ENCODE results near the gene CRTC1. TPM values are rescaled to one million over a fixed set of nuclear protein-coding genes. Genes with fewer than 3 reads are reported as not detected.

Gene CRTC1
- total RNA-seq, 3 donors from 2014 or later, result 11.5 to 15.1 (median 12.5) TPM

DNA sequence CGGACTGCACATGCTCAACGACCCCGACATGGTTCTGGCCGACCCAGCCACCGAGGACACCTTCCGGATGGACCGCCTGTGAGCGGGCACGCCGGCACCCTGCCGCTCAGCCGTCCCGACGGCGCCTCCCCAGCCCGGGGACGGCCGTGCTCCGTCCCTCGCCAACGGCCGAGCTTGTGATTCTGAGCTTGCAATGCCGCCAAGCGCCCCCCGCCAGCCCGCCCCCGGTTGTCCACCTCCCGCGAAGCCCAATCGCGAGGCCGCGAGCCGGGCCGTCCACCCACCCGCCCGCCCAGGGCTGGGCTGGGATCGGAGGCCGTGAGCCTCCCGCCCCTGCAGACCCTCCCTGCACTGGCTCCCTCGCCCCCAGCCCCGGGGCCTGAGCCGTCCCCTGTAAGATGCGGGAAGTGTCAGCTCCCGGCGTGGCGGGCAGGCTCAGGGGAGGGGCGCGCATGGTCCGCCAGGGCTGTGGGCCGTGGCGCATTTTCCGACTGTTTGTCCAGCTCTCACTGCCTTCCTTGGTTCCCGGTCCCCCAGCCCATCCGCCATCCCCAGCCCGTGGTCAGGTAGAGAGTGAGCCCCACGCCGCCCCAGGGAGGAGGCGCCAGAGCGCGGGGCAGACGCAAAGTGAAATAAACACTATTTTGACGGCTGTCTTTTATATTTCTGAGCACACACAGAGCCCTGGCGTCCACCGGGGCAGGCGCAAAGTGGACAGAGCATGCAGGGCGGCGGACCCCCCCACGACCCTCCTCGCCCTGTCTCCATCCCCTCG, 94.0 kb downstream of the CRTC1 start:
- Histone ChIP-seq H3K4me1 (ENCODE audit: low read depth) (no peaks in the 10 kb centered on the region), H3K36me3 (ENCODE audit: low read depth) (no peaks in the 10 kb centered on the region), H3K9me3 (no peaks in the 10 kb centered on the region), H3K4me3 (no peak overlapping the region)
- TF ChIP-seq, protein P1, sequence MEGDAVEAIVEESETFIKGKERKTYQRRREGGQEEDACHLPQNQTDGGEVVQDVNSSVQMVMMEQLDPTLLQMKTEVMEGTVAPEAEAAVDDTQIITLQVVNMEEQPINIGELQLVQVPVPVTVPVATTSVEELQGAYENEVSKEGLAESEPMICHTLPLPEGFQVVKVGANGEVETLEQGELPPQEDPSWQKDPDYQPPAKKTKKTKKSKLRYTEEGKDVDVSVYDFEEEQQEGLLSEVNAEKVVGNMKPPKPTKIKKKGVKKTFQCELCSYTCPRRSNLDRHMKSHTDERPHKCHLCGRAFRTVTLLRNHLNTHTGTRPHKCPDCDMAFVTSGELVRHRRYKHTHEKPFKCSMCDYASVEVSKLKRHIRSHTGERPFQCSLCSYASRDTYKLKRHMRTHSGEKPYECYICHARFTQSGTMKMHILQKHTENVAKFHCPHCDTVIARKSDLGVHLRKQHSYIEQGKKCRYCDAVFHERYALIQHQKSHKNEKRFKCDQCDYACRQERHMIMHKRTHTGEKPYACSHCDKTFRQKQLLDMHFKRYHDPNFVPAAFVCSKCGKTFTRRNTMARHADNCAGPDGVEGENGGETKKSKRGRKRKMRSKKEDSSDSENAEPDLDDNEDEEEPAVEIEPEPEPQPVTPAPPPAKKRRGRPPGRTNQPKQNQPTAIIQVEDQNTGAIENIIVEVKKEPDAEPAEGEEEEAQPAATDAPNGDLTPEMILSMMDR (IDR thresholded peaks at IDR 0.05), result no peak
- intact Hi-C loops (cut with DNase I, micrococcal nuclease), result no loop called here
- no peak for ATAC-seq
- no peak for DNase-seq

DNA sequence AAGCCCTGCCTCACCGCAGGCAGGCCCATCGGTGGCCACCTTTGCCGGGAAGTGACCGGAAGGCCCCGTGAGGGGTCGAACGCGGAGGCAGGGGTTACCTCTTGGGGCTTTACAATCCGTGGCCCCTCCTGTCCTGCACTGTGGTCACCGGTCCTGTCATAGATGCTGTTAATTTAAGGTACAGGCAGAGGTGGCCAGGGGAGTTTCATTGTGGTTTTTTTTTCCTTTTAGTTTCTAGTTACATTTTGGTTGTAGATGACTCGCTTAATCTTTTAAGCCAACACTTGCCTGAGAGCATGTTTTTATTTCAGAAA, 94.6 kb downstream of the CRTC1 start:
- Histone ChIP-seq H3K4me3 (no peak overlapping the region), H3K36me3 (ENCODE audit: low read depth) (no peaks in the 10 kb centered on the region), H3K9me3 (no peaks in the 10 kb centered on the region), H3K4me1 (ENCODE audit: low read depth) (no peaks in the 10 kb centered on the region)
- intact Hi-C loops (cut with DNase I, micrococcal nuclease), result no loop called here
- no peak for ATAC-seq
- no peak for DNase-seq
- TF ChIP-seq, protein P1 (IDR thresholded peaks at IDR 0.05), result no peak

DNA sequence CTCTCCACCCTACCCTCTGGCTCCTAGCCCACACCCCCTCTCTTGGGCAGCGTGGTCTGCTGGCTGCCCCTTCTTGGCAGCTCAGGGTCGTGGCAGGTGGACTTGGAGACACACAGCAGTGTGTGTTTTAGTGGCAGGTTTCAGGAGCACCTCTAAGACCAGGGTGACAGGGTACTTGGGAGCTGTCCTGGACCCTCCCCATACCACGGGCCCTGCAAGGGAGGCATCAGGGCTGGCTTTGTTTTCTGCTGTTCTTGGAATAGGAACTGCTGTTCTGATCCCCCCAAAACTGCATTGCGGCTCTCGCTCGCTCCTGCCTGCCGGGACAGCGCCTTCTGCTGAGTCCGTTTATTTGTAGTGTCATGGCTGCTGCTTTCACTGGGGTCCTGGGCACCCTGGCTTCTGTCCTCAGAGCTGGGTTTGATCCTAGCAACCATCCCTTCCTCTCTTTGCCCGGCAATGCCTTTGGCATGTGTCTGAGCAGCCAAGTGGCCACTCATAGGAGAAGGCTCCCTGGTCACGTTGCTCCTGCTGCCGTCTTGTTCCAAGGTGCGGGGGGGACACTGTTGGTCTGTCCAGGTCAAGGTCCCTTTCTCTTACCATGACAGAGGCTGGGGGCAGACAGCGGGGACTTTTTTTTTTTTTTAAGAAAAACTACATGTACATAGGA, 95.5 kb downstream of the CRTC1 start:
- intact Hi-C loops (cut with DNase I, micrococcal nuclease), result no loop called here
- Histone ChIP-seq H3K36me3 (ENCODE audit: low read depth) (no peaks in the 10 kb centered on the region), H3K4me1 (ENCODE audit: low read depth) (no peaks in the 10 kb centered on the region), H3K4me3 (no peak overlapping the region), H3K9me3 (no peaks in the 10 kb centered on the region)
- no peak for DNase-seq
- no peak for ATAC-seq
- TF ChIP-seq, protein P1 (IDR thresholded peaks at IDR 0.05), result no peak

DNA sequence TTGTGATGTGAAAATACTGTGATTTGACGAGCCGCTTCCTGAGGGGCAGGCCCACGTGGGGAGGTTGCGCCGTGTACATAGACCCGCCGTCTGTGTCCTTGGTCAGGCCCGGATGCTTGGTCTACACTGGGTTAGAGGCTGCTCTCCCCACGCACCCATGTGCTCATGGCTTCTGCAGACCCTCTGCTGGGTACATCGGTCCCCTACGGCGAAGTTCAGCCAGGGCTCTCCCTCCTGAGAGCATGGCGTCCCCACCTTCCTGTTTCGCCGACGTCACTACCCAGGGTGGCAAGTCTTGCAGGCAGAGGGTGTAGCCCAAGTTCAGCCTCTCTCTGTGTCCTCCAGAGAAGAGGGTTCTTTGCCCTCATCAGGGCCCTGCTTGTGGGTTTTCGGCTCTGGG, 96.6 kb downstream of the CRTC1 start:
- Histone ChIP-seq H3K4me3 (no peak overlapping the region), H3K36me3 (ENCODE audit: low read depth) (no peaks in the 10 kb centered on the region), H3K4me1 (ENCODE audit: low read depth) (no peaks in the 10 kb centered on the region), H3K9me3 (no peaks in the 10 kb centered on the region)
- TF ChIP-seq, protein P1 (IDR thresholded peaks at IDR 0.05), result no peak
- DNase-seq (no peak), ATAC-seq (no peak)
- intact Hi-C loops (cut with DNase I, micrococcal nuclease), result no loop called here

DNA sequence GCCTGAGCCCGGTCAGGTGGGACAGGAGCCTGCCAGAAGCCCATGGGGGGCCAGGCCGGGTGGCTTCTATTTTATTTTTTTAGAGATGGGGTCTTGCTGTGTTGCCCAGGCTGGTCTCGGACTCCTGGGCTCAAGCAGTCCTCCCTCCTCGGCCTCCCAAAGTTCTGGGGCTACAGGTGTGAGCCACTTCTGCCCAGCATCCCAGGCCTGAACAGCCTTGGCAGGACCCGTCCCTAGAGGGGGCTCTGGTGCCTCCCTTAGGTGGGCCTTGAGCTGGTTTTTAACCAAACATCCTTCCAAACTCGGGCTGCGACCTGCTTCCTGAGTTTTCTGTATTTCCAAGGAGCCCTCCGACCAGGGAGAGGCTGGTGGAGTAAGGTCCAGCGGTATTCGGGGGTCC, 97.2 kb downstream of the CRTC1 start:
- peaks cover 4% of the 10 kb centered on the region for H3K4me1 ChIP-seq (ENCODE audit: low read depth)
- H3K9me3 ChIP-seq, result no peaks in the 10 kb centered on the region
- DNase-seq (no peak), ATAC-seq (no peak)
- TF ChIP-seq, protein P1 (IDR thresholded peaks at IDR 0.05), result no peak
- no peak overlapping the region for H3K4me3 ChIP-seq
- intact Hi-C loops (cut with DNase I, micrococcal nuclease), result no loop called here
- no peaks in the 10 kb centered on the region for H3K36me3 ChIP-seq (ENCODE audit: low read depth)
